ENCODE results near the gene TCERG1. TPM values are rescaled to one million over a fixed set of nuclear protein-coding genes. Genes with fewer than 3 reads are reported as not detected.

The TCERG1 gene
- total and polyA plus RNA-seq, 3 donors from 2014 or later: 43.0 to 134 (median 122) TPM

- Histone ChIP-seq H3K36me3 (ENCODE audit: low read depth, missing control alignments) (no peaks in the 10 kb centered on the region), H3K27ac (no peak overlapping the region), H3K4me1 (no peaks in the 10 kb centered on the region), H3K27me3 (no peaks in the 10 kb centered on the region), H3K4me3 (no peak overlapping the region), H3K9me3 (no peaks in the 10 kb centered on the region)
- 91 to 96% methylated on average over 1 of the region's 1 CpG for WGBS, 2 donors
- intact Hi-C loops (cut with DNase I; ENCODE audit: low total_unique reads): no loop called here
- no peak for TF ChIP-seq POLR2A (IDR thresholded peaks at IDR 0.05)
- TF ChIP-seq CTCF (IDR thresholded peaks at IDR 0.05): no peak
- DNase-seq: no peak
These were observed 26.9 kb downstream of the TCERG1 start for GRCh38 chr5:146474065-146474464.

GRCh38 chr5:146475190-146475780 is 28.2 kb downstream of the TCERG1 start:
- no peaks in the 10 kb centered on the region for H3K9me3 ChIP-seq
- no peak overlapping the region for H3K4me3 ChIP-seq
- no peak overlapping the region for H3K27ac ChIP-seq
- H3K4me1 ChIP-seq: no peaks in the 10 kb centered on the region
- H3K27me3 ChIP-seq: no peaks in the 10 kb centered on the region
- WGBS, 2 donors: 70 to 82% methylated on average over 4 of the region's 4 CpGs
- intact Hi-C loops (cut with DNase I; ENCODE audit: low total_unique reads): no loop called here
- peak in 1 of 3 experiments; percentile 12 for TF ChIP-seq CTCF (IDR thresholded peaks at IDR 0.05)
- no peak for TF ChIP-seq POLR2A (IDR thresholded peaks at IDR 0.05)
- DNase-seq: no peak
- no peaks in the 10 kb centered on the region for H3K36me3 ChIP-seq (ENCODE audit: low read depth, missing control alignments)

DNA sequence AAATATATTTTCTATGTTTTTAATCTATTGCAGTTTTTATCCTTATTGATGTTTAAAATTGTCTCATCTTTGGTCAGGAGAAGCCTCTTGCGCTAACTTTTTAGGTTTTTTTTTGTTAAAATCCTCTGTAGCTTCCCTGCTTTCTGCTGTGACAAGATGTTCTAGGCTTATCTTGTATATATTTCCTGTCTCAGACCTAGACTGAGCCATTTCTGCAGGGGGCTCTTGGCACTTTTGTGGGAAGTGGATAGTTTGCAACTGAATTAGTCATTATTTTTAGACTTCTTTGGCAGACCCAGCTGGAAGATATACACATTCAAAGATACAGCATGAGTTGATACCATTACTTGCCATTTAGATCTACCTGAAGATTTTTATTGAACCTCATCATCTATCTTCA is 28.8 kb downstream of the TCERG1 start:
- 38 to 64% methylated on average over 1 of the region's 1 CpG for WGBS, 2 donors
- no peaks in the 10 kb centered on the region for H3K36me3 ChIP-seq (ENCODE audit: low read depth, missing control alignments)
- no peak for DNase-seq

DNA sequence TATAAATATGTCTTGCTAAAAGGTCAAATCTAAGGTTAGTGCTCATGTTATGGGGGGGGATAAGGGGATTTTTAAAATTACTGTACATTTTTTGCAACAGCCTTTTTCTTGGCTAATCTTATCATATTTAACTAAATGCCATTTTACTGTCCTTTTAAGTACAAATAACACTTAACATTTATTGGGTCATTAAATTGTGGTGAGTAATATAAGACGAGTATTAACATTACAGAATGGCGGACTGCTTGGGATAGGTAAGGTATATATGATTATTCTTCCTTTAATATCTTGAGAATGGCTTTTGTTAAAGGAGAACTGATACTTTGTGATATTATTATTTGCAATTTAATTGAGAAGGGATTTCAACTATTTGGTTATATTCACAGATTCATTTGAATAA is 35.6 kb downstream of the TCERG1 start:
- intact Hi-C loops (cut with DNase I; ENCODE audit: low total_unique reads): no loop called here
- WGBS, 2 donors: 93 to 95% methylated on average over 2 of the region's 2 CpGs
- Histone ChIP-seq H3K27ac (no peak overlapping the region), H3K27me3 (no peaks in the 10 kb centered on the region), H3K9me3 (no peaks in the 10 kb centered on the region), H3K36me3 (ENCODE audit: low read depth, missing control alignments) (no peaks in the 10 kb centered on the region), H3K4me3 (no peak overlapping the region), H3K4me1 (no peaks in the 10 kb centered on the region)
- DNase-seq: no peak
- TF ChIP-seq CTCF (IDR thresholded peaks at IDR 0.05) (no peak), POLR2A (IDR thresholded peaks at IDR 0.05) (no peak)

More for the DNA sequence above, 28.8 kb downstream of the TCERG1 start:
- Histone ChIP-seq H3K4me3 (no peak overlapping the region), H3K4me1 (no peaks in the 10 kb centered on the region), H3K27me3 (no peaks in the 10 kb centered on the region), H3K9me3 (no peaks in the 10 kb centered on the region), H3K27ac (no peak overlapping the region)
- intact Hi-C loops (cut with DNase I; ENCODE audit: low total_unique reads): no loop called here
- TF ChIP-seq CTCF (IDR thresholded peaks at IDR 0.05) (no peak), POLR2A (IDR thresholded peaks at IDR 0.05) (no peak)

DNA sequence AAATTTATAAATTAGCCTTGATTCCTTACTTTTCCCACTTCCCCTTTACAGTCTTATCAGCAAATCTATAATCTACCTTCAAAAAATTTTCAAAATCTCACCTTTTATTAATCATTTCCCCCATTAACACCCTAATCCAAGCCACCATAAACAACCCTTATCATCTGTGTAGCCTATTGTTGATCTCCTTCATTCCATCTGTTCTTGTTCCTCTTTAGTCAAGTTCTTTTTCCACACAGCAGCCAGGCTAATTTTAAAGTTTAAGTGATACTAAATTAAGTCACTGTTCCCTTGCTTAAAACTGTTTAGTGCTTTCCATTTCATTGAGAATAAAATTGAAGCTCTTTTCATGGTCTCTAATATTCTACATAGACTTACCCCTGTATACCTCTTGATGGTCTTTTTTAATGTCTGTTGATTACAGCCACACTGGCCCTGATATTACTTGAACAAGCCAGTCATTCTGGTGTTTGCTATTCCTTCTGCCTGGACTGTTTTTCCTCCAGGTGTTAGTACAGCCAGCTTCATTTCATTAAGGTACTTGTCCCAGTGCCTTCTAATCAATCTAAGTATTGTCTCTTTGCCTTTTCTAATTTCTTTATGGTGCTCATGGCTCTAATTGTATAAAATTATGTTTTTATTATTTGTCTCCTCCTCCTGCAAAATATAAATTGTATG is 37.7 kb downstream of the TCERG1 start:
- TF ChIP-seq POLR2A (IDR thresholded peaks at IDR 0.05) (no peak), CTCF (IDR thresholded peaks at IDR 0.05) (no peak)
- no peaks in the 10 kb centered on the region for H3K36me3 ChIP-seq (ENCODE audit: low read depth, missing control alignments)

More for the DNA sequence above, 37.7 kb downstream of the TCERG1 start:
- intact Hi-C loops (cut with DNase I; ENCODE audit: low total_unique reads): no loop called here
- DNase-seq: no peak
- Histone ChIP-seq H3K27ac (no peak overlapping the region), H3K9me3 (no peaks in the 10 kb centered on the region), H3K27me3 (no peaks in the 10 kb centered on the region), H3K4me1 (no peaks in the 10 kb centered on the region), H3K4me3 (no peak overlapping the region)
